ENCODE measurements around the gene ARHGEF4.

- TF ChIP-seq NFRKB (IDR thresholded peaks at IDR 0.05) (no peak), SP1 (IDR thresholded peaks at IDR 0.05) (no peak), PKNOX1 (IDR thresholded peaks at IDR 0.05) (no peak), FOXM1 (IDR thresholded peaks at IDR 0.05; ENCODE audit: borderline replicate concordance) (no peak), BHLHE40 (IDR thresholded peaks at IDR 0.05; ENCODE audit: borderline replicate concordance) (no peak), ELF4 (IDR thresholded peaks at IDR 0.05) (no peak), SUZ12 (IDR thresholded peaks at IDR 0.05) (no peak), LEF1 (IDR thresholded peaks at IDR 0.05; ENCODE audit: borderline replicate concordance) (no peak)
These were observed 37.1 kb downstream of the ARHGEF4 start for GRCh38 chr2:130873700-130874346.

Measured in HEK293T (cell line).